HG02610 (cell line): ENCODE measurements around the gene POLN.

Source experiments
- ATAC-seq: cut with Tn5 transposase; IDR thresholded peaks from one replicate; pipeline ENCODE4 v1.9.1; 2021; ENCODE audit warnings: mild to moderate bottlenecking, moderate library complexity; ENCODE audit not compliant: unreplicated experiment

POLN gene

DNA sequence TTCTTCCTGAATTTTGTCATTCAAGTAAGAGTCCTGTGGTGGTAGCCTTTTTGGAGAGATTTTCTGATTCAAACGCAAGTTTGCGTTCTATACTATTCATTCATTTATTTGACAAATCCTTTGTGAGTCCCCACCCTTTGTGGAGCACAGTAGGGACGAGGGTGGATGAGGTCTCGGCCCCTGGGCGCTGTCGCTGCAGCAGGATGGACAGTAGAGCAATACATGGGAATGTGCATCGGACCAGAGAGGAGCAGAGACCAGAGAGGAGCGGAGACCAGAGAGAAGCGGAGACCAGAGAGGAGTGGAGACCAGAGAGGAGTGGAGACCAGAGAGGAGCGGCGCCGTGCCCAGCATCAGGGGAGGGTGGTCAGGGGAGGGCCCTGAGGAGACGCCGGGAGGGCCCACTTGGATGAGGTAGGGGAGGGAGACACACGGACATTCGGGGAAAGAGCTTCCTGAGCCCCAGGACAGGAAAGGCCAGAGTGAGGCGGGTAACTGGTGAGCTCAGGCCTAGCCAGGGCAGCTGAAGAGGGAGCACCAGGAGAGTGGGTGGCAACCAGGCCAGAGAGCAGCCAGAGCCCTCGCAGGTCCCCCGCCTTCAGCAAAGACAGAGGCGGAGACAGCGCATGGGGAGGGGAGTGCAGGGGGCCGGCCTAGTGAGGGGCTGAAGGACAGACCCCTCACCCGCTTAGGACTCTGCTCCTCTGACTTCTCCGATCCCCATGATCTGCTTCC is 115.4 kb downstream of the POLN start:
- ATAC-seq = no peak

DNA sequence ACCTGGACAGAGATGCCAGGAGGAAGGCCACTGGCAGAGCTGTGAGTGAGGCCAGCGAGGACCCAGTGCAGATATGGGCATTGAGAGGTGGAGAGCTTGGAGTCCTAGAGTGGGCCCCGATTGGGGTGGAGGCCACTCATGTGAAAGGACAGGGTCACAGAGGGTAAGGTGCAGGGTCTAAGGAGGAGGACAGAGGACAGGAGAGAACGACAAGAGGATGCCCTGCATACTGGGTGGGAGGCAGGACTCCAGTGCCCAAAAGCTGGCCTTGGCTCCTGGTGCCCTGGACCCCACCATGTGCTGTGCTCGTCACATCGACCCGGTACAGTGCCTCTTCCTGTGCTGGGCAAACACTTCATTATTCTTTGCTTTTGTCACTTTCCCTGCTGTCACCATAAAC is 116.1 kb downstream of the POLN start:
- no peak for ATAC-seq

DNA sequence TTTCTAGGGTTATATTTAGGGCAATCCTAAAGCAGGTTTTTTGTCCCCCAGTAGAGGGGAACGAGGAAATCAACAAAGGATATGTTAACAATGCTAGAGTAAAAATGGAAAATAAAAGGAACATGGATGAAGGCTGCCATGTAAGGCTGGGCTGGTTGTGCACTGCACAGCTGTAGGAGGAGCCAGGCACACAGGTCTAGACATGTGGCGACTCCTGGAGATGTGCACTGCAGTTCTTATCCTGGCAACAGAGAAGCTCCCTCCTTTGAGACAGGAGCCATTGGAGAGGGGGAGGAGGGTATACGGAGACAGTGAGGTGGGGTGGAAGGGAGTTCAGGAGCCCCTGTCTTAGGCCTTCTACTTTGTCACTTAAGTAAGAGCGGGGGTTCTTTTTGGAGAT is 116.9 kb downstream of the POLN start:
- no peak for ATAC-seq

DNA sequence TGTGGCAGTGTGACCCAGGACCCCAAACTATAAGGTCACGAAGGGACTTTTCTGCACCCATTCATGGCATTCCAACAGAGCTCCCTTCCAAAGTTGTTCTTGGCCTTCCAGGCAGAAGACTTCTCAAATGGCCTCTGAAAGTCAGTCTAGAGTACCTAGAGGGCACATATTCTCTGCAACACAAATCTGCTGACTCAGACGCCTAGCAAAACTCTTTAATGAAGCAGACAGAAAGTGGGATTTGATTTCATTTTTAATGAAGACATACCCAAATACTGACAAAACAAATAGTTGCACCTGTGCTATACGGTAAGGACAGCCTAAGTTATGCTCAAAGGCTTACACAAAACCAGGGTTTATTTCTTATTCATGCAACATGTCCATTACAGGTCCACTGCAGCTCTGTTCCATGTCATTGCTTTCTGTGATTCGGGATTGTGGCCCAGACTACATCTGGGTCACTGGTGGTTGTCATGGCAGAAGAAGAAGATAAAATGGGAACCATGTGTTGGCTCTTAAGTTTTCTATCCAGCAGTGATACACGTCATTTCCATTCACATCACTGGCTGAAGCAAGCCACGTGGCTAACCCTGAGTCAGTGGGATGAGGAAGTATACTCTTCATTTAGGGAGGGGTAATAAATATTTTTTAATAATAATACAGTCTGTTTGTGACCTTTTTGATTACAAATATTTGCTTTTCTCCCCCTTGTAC is 125.1 kb downstream of the POLN start:
- no peak for ATAC-seq

DNA sequence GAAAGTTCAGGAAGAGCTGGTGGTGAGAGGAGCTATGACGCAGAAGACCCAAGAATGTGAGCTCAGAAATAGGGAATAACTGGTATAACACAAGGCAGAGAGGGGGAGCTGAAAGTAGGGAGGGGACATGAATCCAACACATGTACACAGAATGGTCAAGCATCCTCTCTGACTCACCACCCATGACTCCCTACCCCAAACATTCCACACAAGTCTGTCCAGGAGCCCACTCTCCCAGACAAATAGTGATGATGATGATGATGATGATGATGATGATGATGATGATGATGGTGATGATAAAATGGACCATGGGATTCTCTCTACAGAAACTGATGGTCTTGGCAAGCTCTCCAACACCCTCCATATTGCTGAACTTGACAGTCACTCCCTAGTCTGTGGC is 136.4 kb downstream of the POLN start:
- no peak for ATAC-seq

DNA sequence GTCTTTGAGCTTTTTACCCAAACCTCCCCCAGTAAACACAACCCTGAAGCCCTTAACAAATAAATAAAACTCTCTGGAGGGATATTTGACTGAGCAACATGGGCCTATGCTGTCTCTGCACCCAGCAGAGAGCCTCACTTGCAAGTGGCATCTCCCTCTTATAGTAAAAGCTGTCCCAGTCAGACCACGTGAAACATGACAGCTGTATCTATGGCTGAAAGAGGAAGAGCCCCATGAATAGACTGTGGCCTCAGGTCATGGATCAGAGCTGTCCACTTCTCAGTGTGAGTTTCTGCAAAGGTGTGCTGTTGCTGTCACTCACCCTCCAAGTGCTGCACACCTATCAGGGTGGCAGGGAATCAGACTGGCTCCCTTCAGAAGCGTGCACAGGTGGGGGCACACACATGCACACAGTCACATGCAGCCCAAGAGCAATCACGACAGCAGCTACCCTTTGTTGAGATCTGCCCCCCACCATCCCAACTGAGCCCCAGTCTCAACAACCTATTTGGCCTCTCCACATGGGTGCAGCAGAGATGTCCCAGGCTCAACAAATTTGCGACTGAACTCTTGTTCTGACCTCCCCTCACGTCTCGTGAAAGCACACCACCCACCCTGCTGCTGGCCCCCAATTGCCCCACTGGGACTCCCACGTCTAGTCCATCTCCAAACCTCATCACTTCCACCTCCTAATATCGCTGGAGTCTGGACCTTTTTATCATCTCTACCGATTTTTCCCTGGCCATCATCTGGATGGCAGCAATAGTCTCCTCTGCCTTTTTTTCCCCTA is 137.2 kb downstream of the POLN start:
- no peak for ATAC-seq

DNA sequence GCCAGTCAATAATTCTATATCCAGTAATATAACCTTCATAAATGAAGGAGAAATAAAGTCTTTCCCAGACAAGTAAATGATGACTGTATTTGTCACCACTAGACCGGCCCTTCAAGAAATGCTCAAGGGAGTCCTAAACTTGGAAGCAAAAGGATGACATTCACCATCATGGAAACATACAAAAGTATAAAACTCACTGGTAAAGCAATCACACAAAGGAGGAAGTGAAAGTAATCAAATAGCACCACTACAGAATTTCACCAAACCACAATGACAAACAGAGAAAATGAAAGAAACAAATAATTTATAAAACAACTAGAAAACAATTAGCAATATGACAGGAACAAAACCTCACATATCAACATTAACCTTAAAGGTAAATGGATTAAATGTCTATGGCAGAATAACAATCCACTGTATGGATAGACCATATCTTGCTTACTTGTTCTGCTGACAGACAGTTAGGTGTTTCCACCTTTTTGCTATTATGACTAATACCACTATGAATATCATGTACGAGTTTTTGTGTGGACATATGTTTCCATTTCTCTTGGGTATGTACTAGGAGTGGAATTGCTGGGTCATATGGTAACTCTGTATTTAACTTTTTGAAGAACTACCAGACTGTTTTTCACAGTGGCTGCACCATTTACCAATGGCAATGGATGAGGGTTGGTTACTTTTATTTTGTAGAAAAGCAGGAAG is 137.9 kb downstream of the POLN start:
- ATAC-seq = no peak

DNA sequence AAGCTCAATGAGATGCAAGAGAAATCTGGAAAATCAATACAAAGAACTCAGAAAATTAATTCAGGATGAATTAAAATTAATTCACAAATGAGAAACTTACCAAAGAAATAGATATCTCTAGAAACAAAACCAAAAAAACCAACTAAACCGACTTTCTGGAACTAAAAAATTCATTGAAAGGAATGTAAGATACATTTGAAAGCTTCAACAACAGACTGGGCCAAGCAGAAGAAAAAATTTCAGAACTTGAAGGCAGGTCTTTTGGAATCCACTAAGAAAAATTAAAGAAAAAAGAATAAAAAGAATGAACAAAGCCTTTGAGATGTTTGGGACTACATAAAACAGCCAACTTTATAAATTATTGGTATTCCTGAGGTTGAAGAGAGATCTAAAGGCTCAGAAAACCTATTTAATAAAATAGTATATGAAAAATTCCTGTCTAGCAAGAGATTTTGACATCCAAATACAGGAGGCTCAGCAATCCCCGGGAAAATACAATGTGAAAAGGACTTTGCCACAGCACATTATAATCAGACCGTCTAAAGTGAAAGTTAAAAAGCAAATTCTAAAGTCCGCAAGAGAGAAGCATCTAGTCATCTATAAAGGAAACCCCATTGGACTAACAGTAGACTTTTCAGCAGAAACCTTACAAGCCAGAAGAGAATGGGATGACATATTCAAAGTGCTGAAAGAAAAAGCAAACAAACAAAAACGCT is 138.6 kb downstream of the POLN start:
- ATAC-seq = no peak

DNA sequence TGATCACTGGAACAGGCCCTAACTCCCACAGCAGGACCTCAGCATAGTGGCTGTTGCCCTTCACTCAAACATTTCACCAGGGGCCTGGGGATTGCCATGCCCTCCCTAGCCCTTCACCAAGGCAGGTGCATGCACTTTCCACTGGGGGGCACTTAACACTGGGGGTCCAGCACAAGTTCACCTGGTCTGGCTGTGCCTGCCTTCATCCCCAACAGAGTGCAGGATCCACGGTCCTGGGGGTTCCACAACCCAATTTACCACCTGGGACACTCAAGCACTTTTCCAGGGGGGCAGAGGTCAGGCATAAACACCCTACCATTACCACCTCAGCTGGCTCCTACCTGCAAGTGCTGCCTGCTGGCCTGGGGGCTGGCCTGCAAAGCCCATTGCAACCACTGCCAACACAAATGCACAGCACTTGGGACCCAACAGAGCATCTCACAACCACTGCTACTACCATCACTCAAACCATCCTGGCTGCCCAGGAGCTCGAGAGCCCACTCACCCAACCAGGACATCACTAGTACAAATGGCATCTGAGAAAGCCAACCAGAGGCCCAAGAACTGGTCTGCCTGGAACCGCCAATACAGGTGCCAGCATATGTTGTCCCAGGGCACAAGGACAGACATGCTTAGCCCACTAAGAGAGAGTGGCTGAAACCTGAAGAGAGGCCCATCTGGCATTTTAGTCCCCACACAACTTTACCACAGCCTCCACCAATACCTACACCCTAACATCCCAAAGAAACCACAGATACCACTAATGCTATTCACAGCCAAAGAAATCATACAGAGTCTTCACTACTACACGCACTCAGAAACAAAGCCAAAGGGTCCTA is 139.7 kb downstream of the POLN start:
- ATAC-seq = no peak

DNA sequence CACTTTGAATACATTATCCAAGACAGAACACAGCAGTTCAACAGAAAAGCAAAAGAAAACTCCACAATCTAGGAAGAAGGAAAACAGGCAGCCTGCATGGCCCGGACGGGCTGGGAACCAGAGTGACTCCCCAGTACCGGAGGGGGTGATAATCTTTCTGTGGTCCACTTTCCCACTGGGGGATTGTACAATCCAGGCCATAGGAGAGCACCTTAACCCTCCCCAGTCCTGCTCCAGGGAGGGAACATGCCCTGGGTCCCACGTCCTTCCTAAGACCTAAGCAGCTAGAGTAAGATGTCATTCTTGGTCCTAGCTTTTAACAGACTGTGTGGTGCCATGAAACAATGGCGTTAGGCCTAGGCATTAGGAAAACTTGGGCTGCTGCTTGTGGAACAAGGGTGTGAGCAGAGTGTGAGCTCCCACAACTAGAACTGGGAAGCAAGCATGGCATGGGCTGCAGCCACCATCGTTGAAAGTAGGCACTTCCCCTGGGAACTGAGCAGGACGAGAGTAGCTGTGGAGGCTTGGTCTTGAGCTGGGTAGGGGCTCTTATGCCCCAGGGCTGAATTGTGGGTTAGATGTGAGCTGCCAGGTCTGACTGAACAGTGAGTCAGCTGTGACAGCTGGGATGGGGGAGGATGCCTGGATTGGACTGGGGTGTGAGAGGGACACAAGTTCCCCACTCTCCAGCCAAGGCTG is 140.4 kb downstream of the POLN start:
- no peak for ATAC-seq

DNA sequence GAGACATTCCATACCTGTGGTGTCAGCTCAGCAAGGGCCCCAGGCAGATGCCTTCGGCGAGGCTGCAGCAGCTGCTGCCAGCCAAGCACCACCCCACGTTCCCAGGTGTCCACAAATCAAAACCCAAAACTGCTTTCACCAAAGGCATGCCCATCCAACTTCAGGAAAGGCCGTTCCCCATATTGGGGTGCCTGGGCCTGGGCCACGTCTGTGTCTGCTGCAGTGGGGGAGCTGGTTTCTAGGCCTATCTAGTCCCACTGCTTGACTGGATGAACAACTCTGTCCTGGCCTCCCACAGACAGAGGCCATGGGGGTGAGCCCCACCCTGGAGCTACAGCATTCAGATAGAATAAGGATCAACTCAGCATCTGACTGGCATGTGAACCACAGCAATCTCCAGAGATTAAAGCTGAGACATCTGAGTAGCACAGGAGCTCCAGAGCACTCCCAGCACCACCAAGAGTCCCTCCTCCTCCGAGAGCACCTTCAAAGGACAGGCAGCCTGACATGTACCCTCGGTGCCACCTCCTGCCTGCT is 145.8 kb downstream of the POLN start:
- no peak for ATAC-seq

DNA sequence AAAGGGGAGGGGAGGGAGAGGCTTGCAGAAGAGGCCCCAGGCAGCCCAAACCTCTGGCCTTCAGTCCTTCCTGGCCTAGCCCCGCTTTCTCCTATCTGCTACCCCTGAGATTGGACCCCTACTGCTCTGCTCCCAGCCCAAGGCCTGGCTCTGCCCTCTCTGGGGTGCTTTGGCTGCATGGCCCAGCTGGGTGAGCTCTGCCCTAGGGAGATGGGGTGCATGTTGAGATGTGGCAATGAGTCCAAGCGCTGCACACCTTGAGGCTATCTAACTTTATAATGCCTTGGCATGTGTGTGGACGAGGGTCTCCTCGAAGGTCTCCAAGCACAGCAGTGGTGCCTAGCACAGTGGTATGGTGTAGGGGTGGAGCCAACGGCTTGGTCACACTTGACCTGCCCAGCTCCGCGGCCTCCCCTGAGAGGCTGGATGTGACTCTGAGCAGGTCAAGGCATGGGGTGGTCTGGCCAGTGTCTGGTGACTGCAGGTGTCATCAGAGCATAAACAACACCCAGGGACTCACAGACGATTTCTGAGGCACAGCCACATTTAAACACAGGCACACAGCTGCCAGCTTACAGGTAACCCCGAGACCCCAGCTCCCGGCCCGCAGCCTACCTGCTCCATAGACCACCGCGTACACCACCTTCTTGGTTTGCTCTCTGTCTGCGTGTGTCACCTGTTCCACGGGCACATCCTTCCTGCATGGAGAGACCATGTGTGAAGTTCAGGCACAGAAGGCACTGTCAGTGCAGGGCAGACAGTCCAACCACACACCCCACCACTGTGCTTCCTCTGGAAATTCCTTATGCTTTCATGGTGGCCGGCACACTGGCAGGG is 146.5 kb downstream of the POLN start:
- no peak for ATAC-seq

DNA sequence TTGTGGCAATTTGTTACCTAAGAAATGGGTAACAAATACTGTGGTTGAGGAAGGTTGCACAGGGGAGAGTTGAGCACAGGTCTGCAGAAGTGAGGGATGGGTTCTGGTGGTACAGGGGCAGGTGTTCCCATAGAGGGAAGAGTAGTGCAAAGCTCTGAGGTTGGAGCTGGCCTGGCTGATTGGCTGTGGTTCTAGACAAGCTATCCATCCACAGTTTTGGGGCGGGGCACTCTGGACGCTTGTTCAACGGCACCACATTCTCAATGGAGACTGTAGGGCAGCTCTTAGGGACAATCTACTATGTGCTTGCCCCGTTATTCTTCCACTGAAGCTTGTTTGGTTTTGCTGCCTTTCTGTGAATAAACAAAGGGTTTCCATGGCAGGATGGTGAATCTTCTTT is 147.4 kb downstream of the POLN start:
- ATAC-seq = no peak

DNA sequence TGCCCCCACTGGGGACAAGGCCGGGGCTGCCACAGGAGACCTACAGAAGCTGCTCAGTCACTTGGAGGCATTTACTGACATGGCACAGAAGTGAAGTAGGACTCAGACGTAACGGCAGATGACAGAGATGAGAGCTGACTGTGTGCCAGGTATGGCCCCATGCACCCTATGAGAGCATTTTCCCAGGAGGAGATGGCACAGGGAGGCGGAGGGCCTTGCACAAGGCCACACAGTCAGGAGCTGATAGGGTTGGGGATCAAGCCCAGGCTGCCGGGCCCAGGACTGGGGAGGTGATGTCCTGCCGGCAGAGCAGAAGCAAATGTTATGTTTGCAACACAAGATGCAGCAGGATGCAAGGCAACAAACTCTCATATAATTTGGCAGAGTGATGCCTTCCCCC is 148.7 kb downstream of the POLN start:
- no peak for ATAC-seq

DNA sequence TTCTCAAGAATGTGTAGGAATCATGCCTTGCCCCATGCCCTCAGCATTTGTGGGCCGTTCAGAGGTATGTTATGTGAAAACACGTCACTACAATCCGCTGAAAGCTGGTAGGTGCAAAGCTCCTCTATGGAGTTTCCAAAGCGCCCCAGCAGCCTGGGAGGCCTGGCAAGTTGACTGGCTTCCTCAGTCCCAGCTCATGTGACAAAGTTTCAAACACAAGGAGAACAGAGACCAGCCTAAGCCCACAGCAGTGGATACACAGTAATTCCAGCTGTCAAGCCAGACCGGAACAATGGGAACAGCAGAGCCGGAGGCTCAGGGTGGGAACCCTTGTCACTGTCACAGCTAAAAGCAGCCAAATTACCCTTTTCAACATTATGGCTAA is 149.3 kb downstream of the POLN start:
- ATAC-seq = no peak

DNA sequence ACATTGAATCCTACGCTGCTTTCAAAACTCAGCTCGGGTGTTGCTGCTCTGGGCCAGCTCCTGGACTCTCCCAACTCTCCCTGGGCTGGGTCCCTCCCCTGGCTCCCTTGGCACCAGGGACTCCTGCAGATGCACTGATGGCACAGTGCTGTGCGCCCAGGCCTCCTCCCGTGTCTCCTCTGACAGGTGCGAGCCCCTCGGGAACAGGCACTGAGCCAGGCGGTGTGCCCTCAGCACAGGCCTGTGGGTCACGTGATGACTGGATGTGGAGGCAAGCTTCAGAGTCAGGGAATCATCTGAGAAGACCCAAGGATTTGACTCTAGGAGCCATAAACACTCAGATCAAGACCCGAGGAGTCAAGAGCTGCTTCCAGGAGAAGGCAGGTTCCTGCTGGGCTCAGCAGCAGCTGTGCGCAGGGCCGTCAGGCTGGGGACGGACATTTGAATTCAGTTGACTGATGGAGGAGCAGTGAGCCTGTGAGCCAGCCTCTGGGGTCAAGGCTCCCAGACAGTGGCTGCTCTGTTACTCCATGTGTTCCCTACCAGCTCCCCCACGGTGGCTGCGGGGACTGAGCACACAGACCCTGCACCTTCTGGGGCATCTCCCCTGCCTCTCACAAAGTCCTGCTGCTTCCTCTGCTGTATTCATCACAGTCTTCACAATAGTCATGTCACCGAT is 149.8 kb downstream of the POLN start:
- no peak for ATAC-seq

DNA sequence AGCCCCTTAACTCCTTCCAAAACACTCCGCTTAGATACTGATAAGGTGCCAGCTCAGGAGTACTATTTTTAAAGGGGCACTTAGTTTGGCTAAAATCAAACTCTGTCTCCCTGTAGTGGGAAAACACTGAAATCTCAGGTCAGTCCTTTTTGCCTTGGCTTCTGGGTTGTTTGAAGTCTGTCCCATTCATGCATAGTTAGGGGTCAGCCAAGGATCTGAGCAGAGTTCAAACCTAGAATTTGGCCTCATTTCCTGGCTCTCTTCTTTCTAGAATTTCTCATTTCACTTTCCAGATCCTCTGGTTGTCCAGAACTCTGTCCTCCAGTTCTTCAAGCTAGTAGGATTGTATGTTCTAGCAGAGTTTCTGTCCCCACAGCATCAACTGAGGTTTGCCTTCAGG is 151.3 kb downstream of the POLN start:
- ATAC-seq = no peak
